K562 (cell line): ENCODE results near the gene WDR46. TPM values are rescaled to one million over a fixed set of nuclear protein-coding genes. Genes with fewer than 3 reads are reported as not detected.

Experiments used
- C11orf30 ChIP-seq: fragments of 450-650 bp; IDR thresholded peaks from 2 replicates; pipeline ENCODE4 v1.6.1; 2016; ENCODE audit warnings: low read depth, mild to moderate bottlenecking
- E2F5 ChIP-seq: sonication (generic); formaldehyde crosslinking; IDR thresholded peaks from 2 replicates; pipeline ENCODE4 v1.8.0; 2022; ENCODE audit warnings: mild to moderate bottlenecking, missing genetic modification reagents
- HCFC1 ChIP-seq: IDR thresholded peaks from 2 replicates; pipeline ENCODE4 v1.6.1; 2012; ENCODE audit warnings: low read depth, low read length, improper control_type of control experiment
- HLTF ChIP-seq: fragments of 450-650 bp; IDR thresholded peaks from 2 replicates; pipeline ENCODE4 v1.6.1; 2016
- JUND ChIP-seq, 2 experiments: IDR thresholded peaks; 2 replicates in 1 of 2; 3 replicates in 1 of 2; pipeline ENCODE4 v1.6.1; 2011; ENCODE audit warnings: borderline replicate concordance in 2 of 2, low read depth in 2 of 2, low read length in 2 of 2, improper control_type of control experiment in 1 of 2, missing biosample characterization in 1 of 2, missing genetic modification characterization in 1 of 2, missing genetic modification reagents in 1 of 2
- NFXL1 ChIP-seq: fragments of 450-650 bp; formaldehyde crosslinking; IDR thresholded peaks from 2 replicates; pipeline ENCODE4 v1.4.0; 2021; ENCODE audit warnings: mild to moderate bottlenecking
- PRDM10 ChIP-seq: fragments of 450-650 bp; IDR thresholded peaks from 2 replicates; pipeline ENCODE4 v1.6.1; 2018; ENCODE audit not compliant: partially characterized antibody
- RBM25 ChIP-seq: fragments of 200-400 bp; formaldehyde crosslinking; IDR thresholded peaks from 2 replicates; pipeline ENCODE4 v1.6.1; 2018; ENCODE audit warnings: low read length, low read depth, moderate library complexity; ENCODE audit not compliant: severe bottlenecking
- RUNX1 ChIP-seq: sonication (generic); IDR thresholded peaks from 2 replicates; pipeline ENCODE4 v1.6.1; 2016; ENCODE audit warnings: antibody characterized with exemption, low read depth
- SRSF3 ChIP-seq: fragments of 200-400 bp; formaldehyde crosslinking; IDR thresholded peaks from 2 replicates; pipeline ENCODE4 v1.6.1; 2016; ENCODE audit warnings: mild to moderate bottlenecking, low read length, moderate library complexity; ENCODE audit not compliant: insufficient read depth
- ZBTB17 ChIP-seq: fragments of 450-650 bp; formaldehyde crosslinking; IDR thresholded peaks from 2 replicates; pipeline ENCODE4 v1.4.0; 2020; ENCODE audit warnings: mild to moderate bottlenecking
- ZBTB5 ChIP-seq: fragments of 450-650 bp; IDR thresholded peaks from 2 replicates; pipeline ENCODE4 v1.6.1; 2017; ENCODE audit warnings: antibody characterized with exemption
- ZNF41 ChIP-seq: fragments of 250-450 bp; sonication (Bioruptor Pico); conservative IDR thresholded peaks from 2 replicates; pipeline ENCODE4 v1.4.0; 2020; ENCODE audit warnings: mild to moderate bottlenecking
- polyA plus RNA-seq, 8 experiments: library from polyadenylated mRNA; depleted of rRNA in 4 of 8; stranded (reverse) in 5 of 8; unstranded in 3 of 8; fragments of >200 nt; fragmentation: Nextera tagmentation in 2 of 8; fragmentation: Illumina TruSeq in 1 of 8; extraction: Ambion mirVana in 2 of 8; extraction: Trizol in 1 of 8; gene quantifications; 2 replicates each; pipeline versions ENCODE4 v1.2.1 to v1.2.3, GENCODE V29; 2011 to 2014; ENCODE audit warnings: inconsistent platforms in 1 of 8, missing spikeins in 1 of 8
- total RNA-seq, 7 experiments: library from RNA; depleted of rRNA in 6 of 7; stranded (reverse); fragments of >200 nt in 6 of 7; fragmentation: Illumina TruSeq in 2 of 7; extraction: Trizol in 2 of 7; gene quantifications; 2 replicates each; pipeline versions ENCODE4 v1.2.1 to v1.2.3, GENCODE V29; 2011 to 2021; ENCODE audit warnings: low replicate concordance in 1 of 7

WDR46 gene
- total and polyA plus RNA-seq, 9 of the 15 experiments (the other 6 are each of a cell fraction or from before 2014, with no cell fraction given): 8.9 to 146 (median 93.1) TPM

- TF ChIP-seq ZBTB5 (peak; percentile 54; the same call in 1 of the 2 replicates), C11orf30 (peak; percentile 19; the same call in 1 of the 2 replicates), E2F5 (CRISPR knock-in tag) (no peak), RUNX1 (no peak), HLTF (peak; percentile 86), PRDM10 (peak; percentile 87), HCFC1 (peak; percentile 57), SRSF3 (no peak), ZNF41 (no peak), NFXL1 (CRISPR knock-in tag) (no peak), RBM25 (peak; percentile 13), ZBTB17 (CRISPR knock-in tag) (0 out of 2 replicates have a peak, but pooled peaks have one; percentile 29), JUND (IDR thresholded peaks at IDR 0.05; ENCODE audit: borderline replicate concordance, low read depth, low read length) (peak; percentile 45; the same call in 1 of the 2 replicates), JUND (tag; IDR thresholded peaks at IDR 0.05; ENCODE audit: borderline replicate concordance, low read depth, low read length) (no peak; the same call in 2 of the 3 replicates)
These were observed 28.8 kb upstream of the WDR46 start, which contains the start of gene ZBTB22 (continued) for GRCh38 chr6:33317669-33318425.
